NT2/D1 (cell line): Measurements from ENCODE around the gene PLTP.

Experiments used
- YY1 ChIP-seq: IDR thresholded peaks from 2 replicates; pipeline ENCODE4 v1.6.1; 2011; ENCODE audit not compliant: insufficient read length, insufficient read depth
- ZNF274 ChIP-seq: IDR thresholded peaks from 2 replicates; pipeline ENCODE4 v1.6.1; 2011; ENCODE audit warnings: mild to moderate bottlenecking, low read depth, low read length

- TF ChIP-seq YY1 (no peak), ZNF274 (no peak)
Observed at GRCh38 chr20:45902199-45902701, 9.7 kb downstream of the PLTP start.
